ENCODE results near the gene NGRN. TPM values are rescaled to one million over a fixed set of nuclear protein-coding genes. Genes with fewer than 3 reads are reported as not detected.

NGRN gene
- 62.1 and 67.5 TPM in 2 replicates for total RNA-seq

GRCh38 chr15:90265271-90266060 is at the start of gene NGRN:
Gene NGRN, plus strand, starts transcription at chr15:90265672. Its CDS starts 41 bp downstream, at chr15:90265713.

GRCh38 chr15:90233387-90234095 is 31.9 kb upstream of the NGRN start, which contains the start of gene CIB1:
Gene CIB1, minus strand, starts transcription at chr15:90233941. Its CDS starts 56 bp downstream, at chr15:90233885.

GRCh38 chr15:90234096-90234988 is 31.1 kb upstream of the NGRN start, which contains the start of gene GDPGP1:
Gene GDPGP1, plus strand, starts transcription at chr15:90234209. Its CDS starts 6,700 bp downstream, at chr15:90240909.

GRCh38 chr15:90249203-90249863 is 16.1 kb upstream of the NGRN start, which contains the start of gene TTLL13:
Gene TTLL13, plus strand, starts transcription at chr15:90249556. Its CDS starts 1,075 bp downstream, at chr15:90250631.

Other genes starting within 250 kb of the NGRN start
- 60.7 and 96.3 TPM in 2 replicates for gene IDH2, start 163.2 kb upstream of the NGRN start, total RNA-seq
- 6.9 and 8.6 TPM in 2 replicates for gene SEMA4B, start 64.3 kb upstream of the NGRN start, total RNA-seq
- gene CIB1, start 31.7 kb upstream of the NGRN start, total RNA-seq = 36.4 and 39.4 TPM in 2 replicates
- gene GDPGP1, start 31.5 kb upstream of the NGRN start, total RNA-seq = 7.4 and 9.4 TPM in 2 replicates
- not detected in 2 replicates for gene TTLL13, start 16.1 kb upstream of the NGRN start, total RNA-seq
- 1.2 and 1.4 TPM in 2 replicates for gene ZNF774, start 86.6 kb downstream of the NGRN start, total RNA-seq
- 144 and 216 TPM in 2 replicates for gene IQGAP1, start 122.6 kb downstream of the NGRN start, total RNA-seq

All from dermis lymphatic vessel endothelial cell (primary cell).